ENCODE results near the gene PRX. TPM values are rescaled to one million over a fixed set of nuclear protein-coding genes. Genes with fewer than 3 reads are reported as not detected.

Gene PRX
- total and polyA plus RNA-seq, 9 of the 15 experiments (the other 6 are each of a cell fraction or from before 2014, with no cell fraction given), result 0.65 to 3.5 (median 1.7) TPM; not detected in 2

DNA sequence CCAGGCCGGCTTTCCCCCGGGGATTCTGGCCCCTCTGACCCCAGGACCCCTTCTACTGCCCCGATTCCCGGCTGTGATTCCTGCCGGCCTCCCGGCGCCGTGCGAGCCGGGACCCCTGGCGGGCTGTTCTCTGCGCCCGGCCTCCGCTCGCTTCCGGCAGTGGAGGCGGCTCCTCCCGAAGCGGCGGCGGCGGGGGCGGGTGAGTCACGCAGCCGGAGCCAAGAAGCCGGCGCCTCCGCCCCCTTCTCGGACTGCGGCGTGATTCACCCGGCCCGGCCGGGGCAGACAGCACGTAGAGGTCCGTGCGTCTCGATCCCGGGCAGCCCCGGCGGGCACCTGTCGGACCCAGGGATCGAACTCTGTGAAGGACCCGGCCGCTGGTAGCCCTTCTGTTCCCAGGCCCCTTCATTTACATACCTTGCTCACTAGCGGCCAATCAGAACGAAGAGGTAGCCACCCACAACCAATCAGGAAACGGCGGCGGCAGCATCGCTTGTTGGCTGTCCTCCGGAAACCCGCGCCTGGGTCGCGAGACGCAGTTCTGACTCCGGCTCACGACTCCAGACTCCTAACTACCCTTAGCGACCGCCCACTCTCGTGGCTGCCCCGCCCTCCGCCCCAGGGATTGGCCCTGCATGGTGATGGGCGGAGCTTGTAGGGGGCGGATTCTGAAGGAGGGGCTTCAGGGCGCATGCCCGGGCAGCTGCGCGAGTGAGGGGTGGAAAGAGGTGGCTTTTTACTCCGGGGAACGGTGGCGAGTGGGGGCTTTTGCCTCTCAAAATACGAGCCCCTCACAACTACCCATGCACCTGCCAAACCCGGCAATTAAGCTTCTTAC lies 12.5 kb upstream of the PRX start, which contains the start of gene SERTAD1 (continued):
- TF ChIP-seq, protein P1, sequence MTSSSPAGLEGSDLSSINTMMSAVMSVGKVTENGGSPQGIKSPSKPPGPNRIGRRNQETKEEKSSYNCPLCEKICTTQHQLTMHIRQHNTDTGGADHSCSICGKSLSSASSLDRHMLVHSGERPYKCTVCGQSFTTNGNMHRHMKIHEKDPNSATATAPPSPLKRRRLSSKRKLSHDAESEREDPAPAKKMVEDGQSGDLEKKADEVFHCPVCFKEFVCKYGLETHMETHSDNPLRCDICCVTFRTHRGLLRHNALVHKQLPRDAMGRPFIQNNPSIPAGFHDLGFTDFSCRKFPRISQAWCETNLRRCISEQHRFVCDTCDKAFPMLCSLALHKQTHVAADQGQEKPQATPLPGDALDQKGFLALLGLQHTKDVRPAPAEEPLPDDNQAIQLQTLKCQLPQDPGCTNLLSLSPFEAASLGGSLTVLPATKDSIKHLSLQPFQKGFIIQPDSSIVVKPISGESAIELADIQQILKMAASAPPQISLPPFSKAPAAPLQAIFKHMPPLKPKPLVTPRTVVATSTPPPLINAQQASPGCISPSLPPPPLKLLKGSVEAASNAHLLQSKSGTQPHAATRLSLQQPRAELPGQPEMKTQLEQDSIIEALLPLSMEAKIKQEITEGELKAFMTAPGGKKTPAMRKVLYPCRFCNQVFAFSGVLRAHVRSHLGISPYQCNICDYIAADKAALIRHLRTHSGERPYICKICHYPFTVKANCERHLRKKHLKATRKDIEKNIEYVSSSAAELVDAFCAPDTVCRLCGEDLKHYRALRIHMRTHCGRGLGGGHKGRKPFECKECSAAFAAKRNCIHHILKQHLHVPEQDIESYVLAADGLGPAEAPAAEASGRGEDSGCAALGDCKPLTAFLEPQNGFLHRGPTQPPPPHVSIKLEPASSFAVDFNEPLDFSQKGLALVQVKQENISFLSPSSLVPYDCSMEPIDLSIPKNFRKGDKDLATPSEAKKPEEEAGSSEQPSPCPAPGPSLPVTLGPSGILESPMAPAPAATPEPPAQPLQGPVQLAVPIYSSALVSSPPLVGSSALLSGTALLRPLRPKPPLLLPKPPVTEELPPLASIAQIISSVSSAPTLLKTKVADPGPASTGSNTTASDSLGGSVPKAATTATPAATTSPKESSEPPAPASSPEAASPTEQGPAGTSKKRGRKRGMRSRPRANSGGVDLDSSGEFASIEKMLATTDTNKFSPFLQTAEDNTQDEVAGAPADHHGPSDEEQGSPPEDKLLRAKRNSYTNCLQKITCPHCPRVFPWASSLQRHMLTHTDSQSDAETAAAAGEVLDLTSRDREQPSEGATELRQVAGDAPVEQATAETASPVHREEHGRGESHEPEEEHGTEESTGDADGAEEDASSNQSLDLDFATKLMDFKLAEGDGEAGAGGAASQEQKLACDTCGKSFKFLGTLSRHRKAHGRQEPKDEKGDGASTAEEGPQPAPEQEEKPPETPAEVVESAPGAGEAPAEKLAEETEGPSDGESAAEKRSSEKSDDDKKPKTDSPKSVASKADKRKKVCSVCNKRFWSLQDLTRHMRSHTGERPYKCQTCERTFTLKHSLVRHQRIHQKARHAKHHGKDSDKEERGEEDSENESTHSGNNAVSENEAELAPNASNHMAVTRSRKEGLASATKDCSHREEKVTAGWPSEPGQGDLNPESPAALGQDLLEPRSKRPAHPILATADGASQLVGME (CRISPR knock-in tag; IDR thresholded peaks at IDR 0.05), result no peak
- TF ChIP-seq, protein P2, sequence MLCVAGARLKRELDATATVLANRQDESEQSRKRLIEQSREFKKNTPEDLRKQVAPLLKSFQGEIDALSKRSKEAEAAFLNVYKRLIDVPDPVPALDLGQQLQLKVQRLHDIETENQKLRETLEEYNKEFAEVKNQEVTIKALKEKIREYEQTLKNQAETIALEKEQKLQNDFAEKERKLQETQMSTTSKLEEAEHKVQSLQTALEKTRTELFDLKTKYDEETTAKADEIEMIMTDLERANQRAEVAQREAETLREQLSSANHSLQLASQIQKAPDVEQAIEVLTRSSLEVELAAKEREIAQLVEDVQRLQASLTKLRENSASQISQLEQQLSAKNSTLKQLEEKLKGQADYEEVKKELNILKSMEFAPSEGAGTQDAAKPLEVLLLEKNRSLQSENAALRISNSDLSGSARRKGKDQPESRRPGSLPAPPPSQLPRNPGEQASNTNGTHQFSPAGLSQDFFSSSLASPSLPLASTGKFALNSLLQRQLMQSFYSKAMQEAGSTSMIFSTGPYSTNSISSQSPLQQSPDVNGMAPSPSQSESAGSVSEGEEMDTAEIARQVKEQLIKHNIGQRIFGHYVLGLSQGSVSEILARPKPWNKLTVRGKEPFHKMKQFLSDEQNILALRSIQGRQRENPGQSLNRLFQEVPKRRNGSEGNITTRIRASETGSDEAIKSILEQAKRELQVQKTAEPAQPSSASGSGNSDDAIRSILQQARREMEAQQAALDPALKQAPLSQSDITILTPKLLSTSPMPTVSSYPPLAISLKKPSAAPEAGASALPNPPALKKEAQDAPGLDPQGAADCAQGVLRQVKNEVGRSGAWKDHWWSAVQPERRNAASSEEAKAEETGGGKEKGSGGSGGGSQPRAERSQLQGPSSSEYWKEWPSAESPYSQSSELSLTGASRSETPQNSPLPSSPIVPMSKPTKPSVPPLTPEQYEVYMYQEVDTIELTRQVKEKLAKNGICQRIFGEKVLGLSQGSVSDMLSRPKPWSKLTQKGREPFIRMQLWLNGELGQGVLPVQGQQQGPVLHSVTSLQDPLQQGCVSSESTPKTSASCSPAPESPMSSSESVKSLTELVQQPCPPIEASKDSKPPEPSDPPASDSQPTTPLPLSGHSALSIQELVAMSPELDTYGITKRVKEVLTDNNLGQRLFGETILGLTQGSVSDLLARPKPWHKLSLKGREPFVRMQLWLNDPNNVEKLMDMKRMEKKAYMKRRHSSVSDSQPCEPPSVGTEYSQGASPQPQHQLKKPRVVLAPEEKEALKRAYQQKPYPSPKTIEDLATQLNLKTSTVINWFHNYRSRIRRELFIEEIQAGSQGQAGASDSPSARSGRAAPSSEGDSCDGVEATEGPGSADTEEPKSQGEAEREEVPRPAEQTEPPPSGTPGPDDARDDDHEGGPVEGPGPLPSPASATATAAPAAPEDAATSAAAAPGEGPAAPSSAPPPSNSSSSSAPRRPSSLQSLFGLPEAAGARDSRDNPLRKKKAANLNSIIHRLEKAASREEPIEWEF (CRISPR knock-in tag; IDR thresholded peaks at IDR 0.05), result no peak
- TF ChIP-seq NFE2L1 (tag; IDR thresholded peaks at IDR 0.05; ENCODE audit: borderline replicate concordance, low read depth) (no peak), ETV5 (CRISPR knock-in tag; IDR thresholded peaks at IDR 0.05; ENCODE audit: low read depth) (peak; percentile 92), HLTF (IDR thresholded peaks at IDR 0.05) (no peak), ZC3H11A (IDR thresholded peaks at IDR 0.05; ENCODE audit: low read depth, low read length) (no peak), MCM3 (IDR thresholded peaks at IDR 0.05) (no peak), ZNF699 (CRISPR knock-in tag; IDR thresholded peaks at IDR 0.05; ENCODE audit: insufficient replicate concordance) (no peak), SMAD1 (IDR thresholded peaks at IDR 0.05; ENCODE audit: low read depth, low read length, partially characterized antibody) (peak; percentile 78), ZKSCAN8 (CRISPR knock-in tag; IDR thresholded peaks at IDR 0.05) (no peak), RB1 (IDR thresholded peaks at IDR 0.05; ENCODE audit: low read depth) (peak; percentile 69)
- TF ChIP-seq, protein P3, sequence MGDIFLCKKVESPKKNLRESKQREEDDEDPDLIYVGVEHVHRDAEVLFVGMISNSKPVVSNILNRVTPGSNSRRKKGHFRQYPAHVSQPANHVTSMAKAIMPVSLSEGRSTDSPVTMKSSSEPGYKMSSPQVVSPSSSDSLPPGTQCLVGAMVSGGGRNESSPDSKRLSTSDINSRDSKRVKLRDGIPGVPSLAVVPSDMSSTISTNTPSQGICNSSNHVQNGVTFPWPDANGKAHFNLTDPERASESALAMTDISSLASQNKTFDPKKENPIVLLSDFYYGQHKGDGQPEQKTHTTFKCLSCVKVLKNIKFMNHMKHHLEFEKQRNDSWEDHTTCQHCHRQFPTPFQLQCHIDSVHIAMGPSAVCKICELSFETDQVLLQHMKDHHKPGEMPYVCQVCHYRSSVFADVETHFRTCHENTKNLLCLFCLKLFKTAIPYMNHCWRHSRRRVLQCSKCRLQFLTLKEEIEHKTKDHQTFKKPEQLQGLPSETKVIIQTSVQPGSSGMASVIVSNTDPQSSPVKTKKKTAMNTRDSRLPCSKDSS (IDR thresholded peaks at IDR 0.05; ENCODE audit: low read depth, partially characterized antibody), result no peak
- TF ChIP-seq, protein P4, sequence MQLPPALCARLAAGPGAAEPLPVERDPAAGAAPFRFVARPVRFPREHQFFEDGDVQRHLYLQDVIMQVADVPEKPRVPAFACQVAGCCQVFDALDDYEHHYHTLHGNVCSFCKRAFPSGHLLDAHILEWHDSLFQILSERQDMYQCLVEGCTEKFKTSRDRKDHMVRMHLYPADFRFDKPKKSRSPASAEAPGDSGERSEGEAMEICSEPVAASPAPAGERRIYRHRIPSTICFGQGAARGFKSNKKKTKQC (CRISPR knock-in tag; IDR thresholded peaks at IDR 0.05), result no peak; the same call in 1 of the 2 replicates
